ENCODE data around the gene CREB3.

The CREB3 gene

DNA sequence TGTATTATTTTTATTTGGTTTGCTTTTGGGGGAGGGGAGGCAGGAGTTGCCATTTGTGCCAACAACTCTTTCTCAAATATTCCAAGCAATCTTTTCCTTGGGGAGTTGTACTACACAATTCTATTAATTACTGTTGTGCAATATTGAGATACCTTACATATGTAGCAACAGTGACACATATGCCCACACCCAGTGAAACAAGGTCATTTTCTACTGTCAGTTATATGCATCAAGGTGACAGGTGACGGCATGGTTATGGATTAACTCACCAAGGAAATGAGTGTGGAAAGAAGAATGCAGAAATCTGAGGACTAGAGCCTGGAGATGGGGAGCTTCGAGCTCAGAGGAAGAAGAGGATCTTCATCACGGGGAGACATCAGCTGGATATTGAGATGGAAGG is 39.5 kb downstream of the CREB3 start:
- DNase-seq (ENCODE audit: low read depth in 1 of 2, low spot score in 1 of 2), result no peak

DNA sequence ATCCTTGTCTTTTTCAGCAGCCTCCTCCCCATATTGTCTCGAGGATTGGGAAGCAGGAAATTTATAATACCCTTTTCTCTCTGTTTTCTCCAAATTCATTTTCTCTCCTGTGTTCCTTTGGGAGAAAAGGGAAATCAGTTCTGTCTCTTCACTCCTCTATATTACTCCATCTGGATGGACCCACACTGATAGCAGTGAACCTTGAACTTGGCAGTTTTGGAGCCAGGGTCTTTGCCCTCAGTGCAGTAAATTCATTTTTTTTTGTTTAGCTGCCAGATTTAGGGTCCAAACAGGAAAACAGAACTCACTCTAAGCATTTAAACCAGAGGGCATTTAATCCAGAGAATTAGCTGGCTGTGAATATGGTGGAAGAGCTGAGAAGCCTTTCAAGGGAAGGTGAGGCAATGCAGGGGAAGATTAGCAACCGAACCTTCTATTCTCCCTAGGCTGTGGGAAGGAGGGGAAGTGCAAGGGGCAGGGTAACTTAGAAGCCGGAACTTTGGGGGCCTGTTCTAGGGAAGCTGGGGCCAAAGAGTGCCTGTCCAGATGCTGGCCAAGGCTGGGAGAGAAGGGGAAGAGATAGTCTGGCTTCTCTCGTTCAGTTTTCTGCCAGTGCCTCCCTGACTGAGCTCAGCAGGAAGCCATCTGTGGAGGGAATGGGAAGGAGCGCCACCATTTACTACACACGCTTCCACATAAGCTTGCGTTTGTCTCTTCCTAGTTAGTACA is 42.6 kb downstream of the CREB3 start:
- DNase-seq (ENCODE audit: low read depth in 1 of 2, low spot score in 1 of 2), result no peak

DNA sequence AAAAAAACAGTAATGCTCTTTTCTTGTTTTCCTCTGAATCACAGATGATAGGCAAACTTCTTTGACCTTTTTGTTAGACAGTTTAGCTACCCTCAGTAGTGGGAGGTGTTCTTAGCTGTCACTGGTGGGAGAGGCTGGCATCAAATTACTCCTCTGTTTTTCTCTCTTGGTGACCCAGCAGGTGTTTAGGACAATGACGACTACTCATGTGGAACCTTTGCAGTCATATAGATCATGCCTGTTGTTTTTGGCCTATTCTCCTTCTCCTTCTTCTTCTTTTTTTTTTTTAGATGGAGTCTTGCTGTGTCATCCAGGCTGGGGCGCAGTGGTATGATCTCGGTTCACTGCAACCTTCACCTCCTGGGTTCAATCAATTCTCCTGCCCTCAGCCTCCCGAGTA is 43.6 kb downstream of the CREB3 start:
- no peak for DNase-seq (ENCODE audit: low read depth in 1 of 2, low spot score in 1 of 2)

- no peak for DNase-seq (ENCODE audit: low read depth in 1 of 2, low spot score in 1 of 2)
Observed at GRCh38 chr9:35778496-35778895, 46.0 kb downstream of the CREB3 start.

GRCh38 chr9:35781066-35781465 is 48.6 kb downstream of the CREB3 start:
- DNase-seq (ENCODE audit: low read depth in 1 of 2, low spot score in 1 of 2), result no peak

DNA sequence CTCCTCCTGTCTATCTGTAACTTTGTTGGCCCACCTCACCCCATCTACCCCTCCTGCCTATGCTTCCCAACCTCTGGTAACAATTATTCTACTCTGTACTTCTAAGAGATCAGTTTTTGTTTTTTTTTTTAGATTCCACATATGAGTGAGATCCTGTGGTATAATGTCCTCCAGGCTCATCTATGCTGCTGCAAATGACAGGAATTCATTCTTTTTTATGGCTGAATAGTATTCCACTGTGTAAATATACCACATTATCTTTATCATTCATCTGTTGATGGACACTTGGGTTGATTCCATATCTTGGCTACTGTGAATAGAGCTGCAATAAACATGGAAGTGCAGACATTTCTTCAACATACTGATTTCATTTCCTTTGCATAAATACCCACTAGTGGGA is 51.0 kb downstream of the CREB3 start:
- no peak for DNase-seq (ENCODE audit: low read depth in 1 of 2, low spot score in 1 of 2)
